ENCODE results near the gene ZNF614. TPM values are rescaled to one million over a fixed set of nuclear protein-coding genes. Genes with fewer than 3 reads are reported as not detected.
"Not testable (repeated sequence)": the region's sequence is repeated elsewhere in the genome, so short reads cannot be mapped to it uniquely, and the experiment has no call there.

ZNF614 gene
- total and polyA plus RNA-seq, 4 donors, result 13.0 to 19.7 (median 16.1) TPM

DNA sequence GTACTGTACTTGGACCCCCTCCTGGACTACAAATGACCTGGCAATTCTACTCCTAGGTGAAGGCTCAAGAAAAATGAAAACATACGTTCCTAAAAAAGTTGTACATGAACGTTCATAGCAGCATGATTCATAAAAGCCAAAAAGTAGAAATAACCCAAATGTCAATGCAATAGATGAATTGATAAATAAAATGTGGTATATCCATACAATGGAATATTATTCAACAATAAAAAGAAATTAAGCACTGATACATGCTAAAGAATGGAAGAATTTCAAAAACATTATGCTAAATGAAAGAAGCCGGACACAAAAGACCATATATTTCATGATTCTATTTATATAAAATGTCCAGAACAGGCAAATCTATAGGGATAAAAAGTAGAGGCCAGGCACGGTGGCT lies 11.0 kb upstream of the ZNF614 start:
- no peaks in the 10 kb centered on the region for H3K27me3 ChIP-seq (ENCODE audit: control insufficient read depth, insufficient read depth, low read length)
- H3K4me1 ChIP-seq (ENCODE audit: control insufficient read depth, insufficient read depth, low read length), result no peaks in the 10 kb centered on the region
- peaks cover 10% of the 10 kb centered on the region for H3K9me3 ChIP-seq (ENCODE audit: control insufficient read depth, insufficient read depth, low read length)
- H3K4me3 ChIP-seq (ENCODE audit: low read depth, low read length), result no peak overlapping the region
- no peak overlapping the region for H3K27ac ChIP-seq (ENCODE audit: low read depth, low read length)
- no peak for DNase-seq (ENCODE audit: low read depth in 4 of 6, low spot score in 6 of 6)
- H3K36me3 ChIP-seq (ENCODE audit: control insufficient read depth, insufficient read depth, low read length), result peaks cover 46% of the 10 kb centered on the region
- WGBS (ENCODE audit: insufficient coverage), result 100% methylated on average over 1 of the region's 4 CpGs

DNA sequence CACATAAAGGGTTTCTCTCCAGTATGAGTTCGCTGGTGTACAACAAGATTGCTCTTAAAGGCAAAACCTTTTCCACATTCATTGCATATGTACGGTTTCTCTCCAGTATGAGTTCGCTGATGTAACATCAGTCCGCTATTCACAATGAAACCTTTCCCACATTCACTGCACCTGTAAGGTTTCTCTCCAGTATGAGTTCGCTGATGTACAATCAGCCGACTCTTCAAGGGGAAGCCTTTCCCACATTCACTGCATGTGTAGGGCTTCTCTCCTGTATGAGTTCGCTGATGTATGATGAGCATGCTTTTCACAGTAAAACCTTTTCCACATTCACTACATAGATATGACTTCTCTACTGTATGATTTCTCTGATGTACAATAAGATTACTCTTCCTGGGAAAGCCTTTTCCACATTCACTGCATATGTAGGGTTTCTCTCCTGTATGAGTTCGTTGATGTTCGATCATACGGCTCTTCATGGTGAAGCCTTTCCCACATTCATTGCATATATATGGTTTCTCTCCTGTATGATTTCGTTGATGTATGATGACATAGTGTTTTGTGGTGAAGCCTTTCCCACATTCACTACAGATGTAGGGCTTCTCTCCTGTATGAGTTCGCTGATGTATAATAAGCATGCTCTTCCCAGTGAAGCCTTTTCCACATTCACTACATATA lies 6.0 kb upstream of the ZNF614 start:
- no peak overlapping the region for H3K4me3 ChIP-seq (ENCODE audit: low read depth, low read length)
- H3K27ac ChIP-seq (ENCODE audit: low read depth, low read length), result no peak overlapping the region
- peaks cover 26% of the 10 kb centered on the region for H3K9me3 ChIP-seq (ENCODE audit: control insufficient read depth, insufficient read depth, low read length)
- 98% methylated on average over 5 of the region's 12 CpGs for WGBS (ENCODE audit: insufficient coverage)
- H3K4me1 ChIP-seq (ENCODE audit: control insufficient read depth, insufficient read depth, low read length), result no peaks in the 10 kb centered on the region
- H3K27me3 ChIP-seq (ENCODE audit: control insufficient read depth, insufficient read depth, low read length), result no peaks in the 10 kb centered on the region
- DNase-seq (ENCODE audit: low read depth in 4 of 6, low spot score in 6 of 6), result no peak
- H3K36me3 ChIP-seq (ENCODE audit: control insufficient read depth, insufficient read depth, low read length), result peaks cover 35% of the 10 kb centered on the region

- H3K4me1 ChIP-seq (ENCODE audit: control insufficient read depth, insufficient read depth, low read length), result no peaks in the 10 kb centered on the region
- H3K27me3 ChIP-seq (ENCODE audit: control insufficient read depth, insufficient read depth, low read length), result no peaks in the 10 kb centered on the region
- no peak for DNase-seq (ENCODE audit: low read depth in 4 of 6, low spot score in 6 of 6)
- peak overlapping the region; percentile 88 for H3K4me3 ChIP-seq (ENCODE audit: low read depth, low read length)
- WGBS (ENCODE audit: insufficient coverage), result 0% methylated on average over 2 of the region's 5 CpGs
- H3K27ac ChIP-seq (ENCODE audit: low read depth, low read length), result peak overlapping the region; percentile 93
- peaks cover 20% of the 10 kb centered on the region for H3K36me3 ChIP-seq (ENCODE audit: control insufficient read depth, insufficient read depth, low read length)
- H3K9me3 ChIP-seq (ENCODE audit: control insufficient read depth, insufficient read depth, low read length), result peaks cover 13% of the 10 kb centered on the region
These were observed 573 bp upstream of the ZNF614 start for GRCh38 chr19:52028780-52029123.

- H3K36me3 ChIP-seq (ENCODE audit: control insufficient read depth, insufficient read depth, low read length), result peaks cover 29% of the 10 kb centered on the region
- not testable (repeated sequence) for H3K4me3 ChIP-seq (ENCODE audit: low read depth, low read length); DNase-seq (ENCODE audit: low read depth in 4 of 6, low spot score in 6 of 6); H3K27me3 ChIP-seq (ENCODE audit: control insufficient read depth, insufficient read depth, low read length); H3K27ac ChIP-seq (ENCODE audit: low read depth, low read length); H3K9me3 ChIP-seq (ENCODE audit: control insufficient read depth, insufficient read depth, low read length); H3K4me1 ChIP-seq (ENCODE audit: control insufficient read depth, insufficient read depth, low read length)
- 100% methylated on average over 1 of the region's 15 CpGs for WGBS (ENCODE audit: insufficient coverage)
These were observed 1.8 kb downstream of the ZNF614 start for GRCh38 chr19:52026255-52026990.

- not testable (repeated sequence) for DNase-seq (ENCODE audit: low read depth in 4 of 6, low spot score in 6 of 6); H3K4me3 ChIP-seq (ENCODE audit: low read depth, low read length); H3K9me3 ChIP-seq (ENCODE audit: control insufficient read depth, insufficient read depth, low read length); H3K27me3 ChIP-seq (ENCODE audit: control insufficient read depth, insufficient read depth, low read length); H3K27ac ChIP-seq (ENCODE audit: low read depth, low read length); H3K4me1 ChIP-seq (ENCODE audit: control insufficient read depth, insufficient read depth, low read length)
- WGBS (ENCODE audit: insufficient coverage), result 100% methylated on average over 4 of the region's 4 CpGs
- H3K36me3 ChIP-seq (ENCODE audit: control insufficient read depth, insufficient read depth, low read length), result peaks cover 33% of the 10 kb centered on the region
These were observed 3.7 kb downstream of the ZNF614 start for GRCh38 chr19:52024478-52024877.

DNA sequence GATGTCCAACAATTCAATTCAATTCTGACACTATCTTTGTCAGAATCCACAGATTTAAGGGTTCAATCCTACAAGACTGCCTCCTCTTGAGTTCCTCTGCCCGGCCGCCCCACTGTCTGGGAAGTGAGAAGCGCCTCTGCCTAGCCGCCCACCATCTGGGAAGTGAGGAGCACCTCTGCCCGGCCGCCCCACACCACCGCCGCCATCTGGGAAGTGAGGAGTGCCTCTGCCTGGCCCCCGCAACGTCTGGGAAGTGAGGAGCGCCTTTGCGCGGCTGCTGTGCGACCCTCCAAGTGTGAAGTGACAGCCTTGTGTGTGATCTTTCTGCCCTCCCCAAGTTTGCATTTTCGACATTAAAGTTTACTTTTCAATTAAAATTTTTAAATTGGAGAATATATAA lies 6.0 kb downstream of the ZNF614 start:
- Histone ChIP-seq H3K36me3 (ENCODE audit: control insufficient read depth, insufficient read depth, low read length) (peaks cover 42% of the 10 kb centered on the region), H3K27ac (ENCODE audit: low read depth, low read length) (no peak overlapping the region), H3K9me3 (ENCODE audit: control insufficient read depth, insufficient read depth, low read length) (no peaks in the 10 kb centered on the region), H3K4me1 (ENCODE audit: control insufficient read depth, insufficient read depth, low read length) (no peaks in the 10 kb centered on the region), H3K4me3 (ENCODE audit: low read depth, low read length) (no peak overlapping the region), H3K27me3 (ENCODE audit: control insufficient read depth, insufficient read depth, low read length) (no peaks in the 10 kb centered on the region)
- 95% methylated on average over 13 of the region's 15 CpGs for WGBS (ENCODE audit: insufficient coverage)
- no peak for DNase-seq (ENCODE audit: low read depth in 4 of 6, low spot score in 6 of 6)

- WGBS (ENCODE audit: insufficient coverage), result no CpG with 5 or more reads among the region's 4 CpGs
- H3K4me1 ChIP-seq (ENCODE audit: control insufficient read depth, insufficient read depth, low read length), result no peaks in the 10 kb centered on the region
- no peak overlapping the region for H3K4me3 ChIP-seq (ENCODE audit: low read depth, low read length)
- DNase-seq (ENCODE audit: low read depth in 4 of 6, low spot score in 6 of 6), result no peak
- no peaks in the 10 kb centered on the region for H3K9me3 ChIP-seq (ENCODE audit: control insufficient read depth, insufficient read depth, low read length)
- H3K27me3 ChIP-seq (ENCODE audit: control insufficient read depth, insufficient read depth, low read length), result no peaks in the 10 kb centered on the region
- no peak overlapping the region for H3K27ac ChIP-seq (ENCODE audit: low read depth, low read length)
- peaks cover 45% of the 10 kb centered on the region for H3K36me3 ChIP-seq (ENCODE audit: control insufficient read depth, insufficient read depth, low read length)
These were observed 7.7 kb downstream of the ZNF614 start for GRCh38 chr19:52020506-52020905.

DNA sequence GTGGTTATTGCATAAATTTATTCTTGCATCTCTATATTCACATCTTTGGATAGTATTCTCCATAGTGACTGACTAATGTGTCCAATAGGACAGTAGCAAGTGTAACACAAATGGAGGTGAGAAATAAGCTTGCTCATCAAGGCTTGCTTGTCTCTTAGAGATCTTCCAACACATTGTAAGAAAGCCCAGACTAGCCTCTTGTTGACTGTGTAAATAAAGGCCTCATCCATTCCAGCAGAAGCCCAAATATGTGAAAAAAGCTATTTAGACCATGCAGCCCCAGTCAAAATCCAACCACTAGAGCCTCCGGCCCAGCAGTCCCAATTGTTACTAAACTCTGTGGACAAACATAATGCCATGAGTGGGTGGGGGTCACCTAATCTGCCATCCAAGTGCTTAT lies 17.5 kb downstream of the ZNF614 start:
- WGBS (ENCODE audit: insufficient coverage), result 71% methylated on average over 1 of the region's 1 CpG
- no peak overlapping the region for H3K27ac ChIP-seq (ENCODE audit: low read depth, low read length)
- H3K36me3 ChIP-seq (ENCODE audit: control insufficient read depth, insufficient read depth, low read length), result peaks cover 8% of the 10 kb centered on the region
- H3K9me3 ChIP-seq (ENCODE audit: control insufficient read depth, insufficient read depth, low read length), result no peaks in the 10 kb centered on the region
- no peaks in the 10 kb centered on the region for H3K27me3 ChIP-seq (ENCODE audit: control insufficient read depth, insufficient read depth, low read length)
- DNase-seq (ENCODE audit: low read depth in 4 of 6, low spot score in 6 of 6), result no peak
- no peak overlapping the region for H3K4me3 ChIP-seq (ENCODE audit: low read depth, low read length)
- H3K4me1 ChIP-seq (ENCODE audit: control insufficient read depth, insufficient read depth, low read length), result peaks cover 6% of the 10 kb centered on the region

GRCh38 chr19:52007806-52008557 lies 20.2 kb downstream of the ZNF614 start, which contains the start of gene ZNF615:
ZNF615 (minus strand) TSS chr19:52008211; CDS start chr19:52003711, 4,500 bp downstream.
- peak; percentile 90 to 98 (median 92) for DNase-seq (ENCODE audit: low read depth in 4 of 6, low spot score in 6 of 6)
- Histone ChIP-seq H3K27me3 (ENCODE audit: control insufficient read depth, insufficient read depth, low read length) (no peaks in the 10 kb centered on the region), H3K4me3 (ENCODE audit: low read depth, low read length) (peak within 1 kb of the TSS; percentile 75), H3K36me3 (ENCODE audit: control insufficient read depth, insufficient read depth, low read length) (peaks cover 8% of the 10 kb centered on the region), H3K4me1 (ENCODE audit: control insufficient read depth, insufficient read depth, low read length) (peaks cover 6% of the 10 kb centered on the region), H3K27ac (ENCODE audit: low read depth, low read length) (peak within 1 kb of the TSS; percentile 85), H3K9me3 (ENCODE audit: control insufficient read depth, insufficient read depth, low read length) (no peaks in the 10 kb centered on the region)
- 0% methylated on average over 44 of the region's 44 CpGs for WGBS (ENCODE audit: insufficient coverage)
